HG03378 (cell line): ENCODE measurements around the gene DNAJC15.

Source experiments
- ATAC-seq: cut with Tn5 transposase; IDR thresholded peaks from one replicate; pipeline ENCODE4 v1.9.1; 2021; ENCODE audit warnings: mild to moderate bottlenecking, moderate library complexity; ENCODE audit not compliant: unreplicated experiment

The DNAJC15 gene

DNA sequence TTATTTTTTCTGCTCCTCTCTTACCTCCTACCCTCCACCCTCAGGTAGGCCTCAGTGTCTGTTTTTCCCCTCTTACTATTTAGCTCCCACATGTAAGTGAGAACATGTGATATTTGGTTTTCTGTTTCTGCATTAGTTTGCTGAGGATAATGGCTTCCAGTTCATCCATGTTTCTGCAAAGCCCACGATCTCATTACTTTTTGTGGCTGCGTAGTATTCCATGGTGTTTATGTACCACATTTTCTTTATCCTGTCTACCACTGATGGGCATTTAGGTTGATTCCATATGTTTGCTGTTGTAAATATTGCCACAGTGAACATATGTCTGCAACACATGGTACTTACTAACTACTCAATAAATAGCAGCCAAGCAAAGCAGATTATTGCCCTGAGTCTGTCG, 56.8 kb downstream of the DNAJC15 start:
- no peak for ATAC-seq

DNA sequence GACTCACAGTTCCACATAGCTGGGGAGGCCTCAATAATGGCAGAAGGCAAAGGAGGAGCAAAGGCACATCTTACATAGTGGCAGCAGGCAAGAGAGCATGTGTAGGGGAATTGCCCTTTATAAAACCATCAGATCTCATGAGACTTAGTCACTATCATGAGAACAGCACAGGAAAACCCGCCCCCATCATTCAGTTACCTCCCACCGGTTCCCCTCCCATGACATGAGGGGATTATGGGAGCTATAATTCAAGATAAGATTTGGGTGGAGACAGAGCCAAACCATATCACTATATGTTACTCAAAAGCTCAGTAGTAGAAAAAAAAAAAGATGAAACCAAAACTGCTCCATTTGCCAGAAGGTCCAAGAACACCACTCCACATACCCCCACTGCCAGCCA, 58.5 kb downstream of the DNAJC15 start:
- ATAC-seq: no peak

DNA sequence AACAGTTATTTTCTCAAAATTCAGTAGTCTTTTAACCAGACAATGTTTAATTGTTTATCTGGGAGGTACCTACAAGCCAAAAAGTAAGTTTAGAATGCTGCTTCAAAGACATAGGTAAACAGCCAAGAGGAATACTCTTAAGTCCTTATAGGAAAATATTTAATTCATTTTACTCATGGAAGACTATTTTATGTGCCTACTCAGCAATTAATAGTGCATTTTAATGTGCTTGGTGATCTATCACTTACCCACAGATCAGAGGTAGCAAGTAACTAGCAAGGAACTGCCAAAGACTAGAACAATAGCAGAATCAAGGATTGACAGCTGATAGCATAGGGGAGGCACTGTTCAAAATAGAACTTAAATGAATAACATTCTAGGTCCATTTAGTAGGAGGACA, 60.4 kb downstream of the DNAJC15 start:
- no peak for ATAC-seq

DNA sequence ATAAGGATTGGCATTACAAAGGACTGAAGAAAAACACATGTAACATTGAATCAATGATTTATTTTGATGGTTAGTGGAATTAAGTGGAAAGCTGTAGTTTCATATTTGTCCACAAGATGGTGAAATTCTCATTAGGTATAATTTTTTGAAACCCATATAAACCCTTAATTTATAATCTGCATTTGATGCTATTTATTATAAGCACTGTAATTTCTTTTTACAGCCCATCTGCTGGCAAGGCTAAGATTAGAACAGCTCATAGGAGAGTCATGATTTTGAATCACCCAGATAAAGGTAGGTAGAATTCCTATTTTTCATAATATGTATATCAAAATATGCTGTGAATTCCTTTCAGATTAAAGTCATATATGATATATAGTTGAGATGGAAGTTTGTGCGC, 62.2 kb downstream of the DNAJC15 start:
- ATAC-seq: no peak

DNA sequence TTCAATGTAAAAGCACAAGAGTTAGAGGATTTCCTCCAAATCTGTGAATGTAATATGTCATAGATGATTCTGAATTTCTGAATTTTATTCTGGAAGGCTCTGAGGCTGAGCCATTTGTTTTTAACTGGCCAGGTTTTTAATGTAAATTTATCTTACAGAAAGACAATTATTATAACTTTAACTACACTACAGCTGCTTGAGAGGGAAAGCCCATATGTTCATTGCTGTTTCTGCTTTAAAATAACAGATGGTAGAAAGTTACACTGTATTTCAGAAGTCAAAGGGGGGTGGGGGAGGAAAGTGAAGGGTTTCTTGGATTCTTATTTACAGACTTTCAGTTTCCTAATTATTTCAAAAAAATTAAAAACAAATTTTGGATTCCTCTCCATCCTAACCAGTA, 62.8 kb downstream of the DNAJC15 start:
- ATAC-seq: no peak

DNA sequence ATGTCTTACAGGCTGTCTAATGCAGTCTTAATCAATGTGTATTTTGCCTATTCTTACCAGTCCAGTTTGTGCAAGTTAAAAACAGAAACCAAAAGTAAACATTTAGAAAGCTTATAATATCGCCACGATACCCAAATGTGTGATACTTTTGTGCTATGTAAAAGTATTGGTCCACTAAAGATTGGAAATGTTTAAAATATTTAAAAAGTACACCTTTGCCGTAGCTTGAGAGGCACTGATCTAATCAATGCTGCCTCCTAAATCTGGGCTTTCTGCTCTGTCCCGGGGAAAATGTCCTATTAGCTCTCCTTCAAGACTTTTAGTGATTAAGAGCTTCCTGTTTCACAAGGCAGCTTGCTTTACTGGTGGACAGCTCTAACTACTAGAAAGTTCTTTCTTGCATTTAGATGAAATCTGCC, 64.7 kb downstream of the DNAJC15 start:
- no peak for ATAC-seq

DNA sequence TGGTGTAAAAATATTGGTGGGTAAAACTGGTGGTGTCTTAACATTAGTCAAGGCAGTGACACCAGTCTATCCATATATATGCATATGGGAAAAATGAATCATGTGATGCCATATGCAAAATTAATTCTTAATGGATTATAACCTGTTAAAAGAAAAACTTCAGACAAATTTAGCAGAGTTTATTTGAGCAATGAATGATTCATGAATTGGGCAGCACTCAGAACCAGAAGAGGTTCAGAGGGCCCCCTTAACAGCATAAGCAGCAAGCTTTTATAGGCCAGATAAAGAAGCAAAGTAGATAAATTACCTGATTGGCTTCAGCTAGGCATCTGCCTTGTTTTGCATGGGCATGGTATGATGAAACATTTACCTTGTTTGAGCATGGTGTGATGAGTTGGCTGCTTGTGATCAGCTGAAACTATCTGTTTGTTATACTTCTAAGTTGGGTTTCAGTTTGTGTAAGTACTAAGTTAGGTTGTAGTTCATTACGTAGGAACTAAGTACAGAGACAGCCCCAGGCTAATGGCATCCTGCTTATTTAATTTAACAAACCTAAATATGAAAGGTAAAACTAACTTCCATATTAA, 66.6 kb downstream of the DNAJC15 start:
- no peak for ATAC-seq

DNA sequence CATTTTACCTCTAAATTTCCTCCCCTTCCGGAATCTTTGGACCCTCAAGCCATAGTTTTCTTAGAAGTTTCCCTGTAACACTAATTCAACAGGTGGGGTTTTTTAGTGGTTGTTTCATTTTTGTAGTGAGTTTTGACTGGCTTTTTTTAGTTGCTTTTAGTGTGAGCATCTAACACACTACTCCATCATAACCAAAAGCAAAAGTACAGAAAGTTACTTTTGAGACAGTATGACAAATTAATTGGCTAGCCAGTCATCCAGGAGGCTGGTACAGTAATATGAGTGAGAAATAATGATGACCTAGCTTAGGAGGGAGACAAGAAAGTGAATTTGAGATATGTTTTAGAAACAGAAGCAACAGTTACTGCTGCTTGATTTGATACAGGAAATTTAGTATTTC, 71.5 kb downstream of the DNAJC15 start:
- ATAC-seq: peak; percentile 90

DNA sequence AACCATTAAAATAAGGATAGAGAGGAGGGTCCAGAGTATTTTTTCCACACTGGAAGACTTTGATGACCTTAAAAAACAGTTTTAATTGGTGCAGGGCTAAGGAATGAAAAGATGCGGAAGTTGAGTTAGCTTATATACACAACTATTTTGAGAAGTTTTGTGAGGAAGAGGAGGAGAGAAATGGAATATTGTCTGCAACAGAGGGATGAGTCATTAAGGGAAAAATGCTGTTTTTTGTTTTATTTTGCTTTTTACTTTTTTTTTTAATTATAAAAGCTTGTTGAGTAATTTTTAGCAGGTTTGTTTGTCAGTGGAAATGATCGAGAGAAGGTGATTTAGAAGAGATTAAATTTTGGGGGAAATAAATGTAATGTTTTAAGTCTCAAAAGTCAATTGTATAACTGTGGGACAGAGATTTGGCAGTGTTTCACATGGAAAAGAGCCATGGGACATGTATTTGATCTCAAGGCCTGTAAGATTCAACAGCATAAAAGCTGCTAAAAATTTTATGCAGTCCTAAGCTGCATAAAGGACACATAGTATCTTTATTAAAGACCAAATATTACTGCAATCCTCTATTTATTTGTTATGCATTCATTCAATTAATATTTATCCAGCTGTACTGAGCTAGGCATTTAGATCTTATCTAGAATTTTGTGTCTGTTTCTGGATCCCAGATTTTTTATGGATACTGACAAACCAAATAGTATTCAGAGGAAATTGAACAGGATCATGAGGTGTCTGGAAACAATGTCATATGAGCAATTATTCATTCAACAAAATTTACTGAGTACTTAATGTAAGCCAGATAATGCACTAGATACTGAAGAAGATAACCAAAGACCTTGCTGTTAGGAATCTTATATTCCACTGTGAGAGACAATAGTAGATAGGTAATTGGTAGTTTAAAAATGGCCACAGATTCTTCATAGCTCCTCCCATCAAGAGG, 72.7 kb downstream of the DNAJC15 start:
- no peak for ATAC-seq

DNA sequence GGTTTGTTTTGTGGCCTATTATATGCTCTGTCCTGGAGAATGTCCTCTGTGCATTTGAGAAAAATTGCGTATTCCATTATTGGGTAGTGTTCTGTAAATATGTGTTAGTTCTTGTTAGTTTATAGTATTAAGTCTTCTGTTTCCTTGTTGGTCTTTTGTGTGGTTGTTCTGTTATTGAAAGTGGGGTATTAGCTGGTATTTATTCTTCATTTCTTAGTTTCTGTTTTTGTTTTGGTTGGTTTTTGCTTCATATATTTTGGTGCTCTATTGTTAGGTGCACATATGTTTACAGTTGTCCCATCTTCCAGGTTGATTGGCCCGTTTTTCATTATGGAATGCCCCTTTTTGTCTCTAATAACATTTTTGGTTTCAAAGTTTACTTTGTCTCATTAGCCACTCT, 77.3 kb downstream of the DNAJC15 start:
- no peak for ATAC-seq

DNA sequence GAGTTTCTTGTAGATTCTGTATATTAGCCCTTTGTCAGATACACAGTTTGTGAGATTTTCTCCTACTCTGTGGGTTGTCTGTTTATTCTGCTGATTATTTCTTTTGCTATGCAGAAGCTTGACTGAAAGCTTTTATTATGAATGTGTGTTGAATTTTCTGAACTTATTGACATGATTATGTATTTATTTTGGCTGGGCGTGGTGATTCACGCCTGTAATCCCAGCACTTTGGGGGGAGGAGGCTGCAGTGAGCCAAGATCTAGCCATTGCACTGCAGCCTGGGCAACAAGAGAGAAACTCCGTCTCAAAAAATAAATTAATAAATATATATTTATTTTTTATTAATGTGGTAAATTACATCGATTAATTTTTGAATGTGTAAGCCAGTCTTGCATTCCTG, 78.9 kb downstream of the DNAJC15 start:
- no peak for ATAC-seq

DNA sequence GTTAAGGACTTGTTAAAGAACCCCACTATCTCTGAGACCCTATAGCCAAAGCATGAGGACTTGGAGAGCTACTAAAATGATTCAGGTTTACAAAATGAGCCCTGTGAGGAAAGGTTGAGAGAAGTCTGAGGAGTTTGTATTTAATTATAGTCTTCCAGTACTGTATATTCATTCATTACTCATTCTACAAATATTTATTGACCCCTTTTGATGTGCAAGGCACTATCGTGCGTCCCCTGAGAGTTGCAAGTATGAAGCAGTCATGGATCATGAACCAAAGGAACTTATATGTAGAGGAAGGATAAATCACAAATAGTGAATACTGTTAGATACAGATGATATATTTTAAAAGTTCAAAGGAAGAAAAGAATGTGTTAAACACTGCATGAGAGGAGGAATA, 84.4 kb downstream of the DNAJC15 start:
- ATAC-seq: no peak

DNA sequence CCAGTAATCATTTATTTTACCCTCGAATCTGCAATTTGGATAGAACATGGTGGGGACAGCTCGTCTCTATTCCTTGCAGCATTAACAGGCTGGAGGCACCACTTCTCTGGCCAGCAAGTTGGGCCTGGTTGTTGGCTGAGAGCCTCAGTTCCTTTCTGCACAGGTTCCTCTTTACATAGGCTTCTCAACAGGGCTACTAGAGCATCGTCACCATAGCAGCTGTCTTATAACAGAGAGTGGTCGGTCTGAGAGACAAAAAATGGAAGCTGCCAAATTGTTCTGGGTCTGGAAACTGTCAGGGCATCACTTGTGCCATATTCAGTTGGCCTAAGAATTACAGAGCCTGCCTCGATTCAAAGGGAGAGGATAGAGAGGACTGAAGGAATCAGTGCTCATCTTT, 86.7 kb downstream of the DNAJC15 start:
- no peak for ATAC-seq

DNA sequence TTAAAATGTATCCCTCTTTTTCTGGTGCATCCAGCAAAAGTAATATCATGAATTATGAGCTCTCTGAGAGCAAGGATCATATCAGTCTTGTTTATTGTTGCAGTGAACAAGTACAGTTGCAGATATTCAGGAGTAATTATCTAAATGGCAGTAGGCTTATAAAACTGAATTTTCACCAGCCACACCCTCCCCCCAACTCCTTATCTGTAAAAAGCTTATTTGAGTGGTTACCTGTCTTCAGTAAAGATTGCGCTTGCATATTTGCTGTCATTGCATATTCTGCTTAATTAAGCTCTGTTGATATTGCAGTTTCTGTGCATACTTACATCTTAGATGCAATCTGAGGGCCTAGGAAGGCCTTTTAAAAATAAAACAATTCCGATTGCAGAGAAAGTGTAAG, 87.3 kb downstream of the DNAJC15 start:
- no peak for ATAC-seq

DNA sequence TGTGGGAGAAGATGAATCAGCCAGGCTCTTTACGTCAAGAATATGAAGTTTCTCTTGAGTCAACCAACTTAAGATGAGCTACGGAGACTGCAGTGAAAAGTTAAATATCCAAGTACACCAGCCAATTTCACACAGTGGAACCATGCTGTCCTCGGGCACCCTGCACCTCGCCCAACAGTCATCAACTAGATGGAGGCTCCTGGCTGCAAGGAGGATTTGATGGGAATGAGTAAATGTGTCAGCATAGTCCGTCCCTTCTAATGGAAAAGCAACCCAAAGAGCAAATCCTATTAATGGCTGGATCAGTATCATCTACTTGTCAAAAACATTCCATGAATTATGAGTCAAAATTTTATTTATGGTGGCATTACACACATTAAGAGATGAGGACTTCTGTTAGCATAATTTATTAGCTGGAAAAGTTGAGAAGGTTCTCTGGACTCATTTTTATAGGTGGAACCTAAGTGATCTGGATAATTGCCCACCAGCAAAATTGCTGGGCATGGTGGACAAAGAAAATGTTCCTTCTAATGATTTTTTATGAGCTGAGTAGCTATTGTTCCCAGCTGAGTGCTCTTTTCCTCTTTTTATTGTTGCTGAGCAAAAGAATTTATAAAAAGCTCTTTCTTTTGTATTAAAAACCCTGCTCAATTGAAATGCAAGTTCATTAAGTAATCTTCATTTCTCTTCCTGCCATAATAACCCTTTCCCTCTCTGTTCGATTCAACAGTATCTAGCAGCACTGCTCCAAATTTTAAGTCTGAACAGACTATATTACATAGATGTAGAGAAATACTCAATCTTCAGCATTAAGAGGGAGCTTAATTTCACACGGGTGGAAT, 88.4 kb downstream of the DNAJC15 start:
- no peak for ATAC-seq

DNA sequence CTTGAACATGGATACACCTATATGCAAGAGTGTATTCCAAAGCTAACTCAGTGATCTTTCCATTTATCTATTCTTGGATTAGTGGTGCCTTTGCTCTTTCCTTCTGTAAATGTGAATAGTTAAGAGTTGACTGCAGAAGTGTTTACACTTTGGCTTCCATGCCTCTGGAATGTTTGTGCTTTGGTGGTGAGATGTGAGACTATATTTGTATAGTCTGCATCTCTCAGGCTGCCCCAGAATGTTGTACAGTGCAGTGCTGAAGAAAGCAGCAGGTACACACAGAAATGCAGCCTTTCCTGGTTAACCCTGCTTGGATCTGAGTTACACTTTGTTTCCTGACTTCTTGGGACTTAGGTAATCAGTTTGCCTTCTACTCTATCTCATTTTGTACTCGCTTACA, 90.2 kb downstream of the DNAJC15 start:
- no peak for ATAC-seq

DNA sequence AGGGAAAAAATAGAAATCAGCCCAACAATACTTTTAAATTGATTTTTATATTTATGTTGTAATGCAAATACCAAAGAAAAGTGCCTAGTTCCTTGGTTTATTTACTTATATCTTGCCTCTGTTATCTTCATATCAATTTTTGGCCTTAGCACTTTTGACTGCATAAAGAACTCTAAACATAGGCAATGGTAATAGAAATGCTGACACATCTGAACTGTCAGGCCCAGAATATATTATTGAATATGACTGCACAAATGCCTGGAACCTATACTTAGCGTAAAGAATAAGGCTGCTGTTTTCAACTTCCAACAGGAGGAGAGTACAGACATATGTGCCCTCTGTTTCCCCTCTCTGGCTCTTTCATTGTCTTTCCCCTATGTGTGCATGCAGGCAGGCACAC, 91.1 kb downstream of the DNAJC15 start:
- ATAC-seq: no peak

DNA sequence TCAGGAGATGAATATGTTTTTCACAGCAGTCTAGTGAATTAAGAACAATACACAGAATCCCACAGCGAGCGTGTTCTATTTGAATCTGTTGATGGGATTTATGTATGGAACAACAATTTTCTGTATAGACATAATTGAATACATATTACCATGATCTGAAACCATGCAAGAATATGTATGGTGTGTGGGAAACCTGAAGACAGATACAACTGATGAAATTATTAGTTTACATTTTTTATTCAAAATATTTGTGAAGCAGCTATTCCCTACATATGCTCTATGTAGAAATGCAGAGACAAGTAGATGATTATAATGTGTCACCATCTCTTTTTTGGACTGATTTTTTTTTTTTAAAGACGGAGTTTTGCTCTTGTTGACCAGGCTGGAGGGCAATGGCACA, 91.8 kb downstream of the DNAJC15 start:
- ATAC-seq: no peak

DNA sequence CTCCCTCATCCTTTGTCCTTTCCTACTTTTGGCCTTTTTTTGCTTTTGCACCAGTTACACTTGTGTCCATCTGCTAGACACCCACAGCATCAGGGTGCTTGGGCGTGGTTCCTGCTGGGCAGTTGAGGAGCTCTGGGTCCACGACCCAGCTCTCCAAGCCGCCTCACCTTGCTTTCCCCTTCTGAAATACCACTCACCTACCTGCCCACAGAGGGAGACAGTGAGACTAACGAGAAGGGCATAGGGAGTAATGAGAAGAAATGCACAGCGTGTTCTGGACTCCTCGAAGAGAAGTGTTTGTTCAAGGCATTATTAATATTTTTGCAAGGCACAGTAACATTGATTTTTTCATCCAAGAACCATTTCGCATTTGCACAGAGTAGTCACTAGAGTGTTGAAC, 92.9 kb downstream of the DNAJC15 start:
- no peak for ATAC-seq

DNA sequence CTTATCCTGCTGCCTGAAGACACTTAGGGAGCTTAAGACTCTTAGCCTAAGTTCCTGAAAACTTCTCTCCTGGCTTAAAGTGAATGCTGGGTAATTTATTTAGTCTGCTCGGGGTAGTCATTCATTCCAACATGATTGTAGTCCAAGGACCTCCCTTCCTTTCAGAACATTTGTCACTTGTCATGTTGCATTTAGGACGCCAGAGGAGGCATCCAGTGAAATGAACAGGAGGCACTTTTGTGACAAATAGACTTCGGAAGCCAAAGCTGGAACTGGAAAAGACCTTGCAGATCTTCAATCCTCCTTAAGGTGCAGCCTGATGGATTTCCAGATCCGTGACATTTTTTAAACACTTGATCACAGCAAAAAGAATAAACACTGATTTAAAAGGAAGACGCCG, 95.1 kb downstream of the DNAJC15 start:
- ATAC-seq: no peak

DNA sequence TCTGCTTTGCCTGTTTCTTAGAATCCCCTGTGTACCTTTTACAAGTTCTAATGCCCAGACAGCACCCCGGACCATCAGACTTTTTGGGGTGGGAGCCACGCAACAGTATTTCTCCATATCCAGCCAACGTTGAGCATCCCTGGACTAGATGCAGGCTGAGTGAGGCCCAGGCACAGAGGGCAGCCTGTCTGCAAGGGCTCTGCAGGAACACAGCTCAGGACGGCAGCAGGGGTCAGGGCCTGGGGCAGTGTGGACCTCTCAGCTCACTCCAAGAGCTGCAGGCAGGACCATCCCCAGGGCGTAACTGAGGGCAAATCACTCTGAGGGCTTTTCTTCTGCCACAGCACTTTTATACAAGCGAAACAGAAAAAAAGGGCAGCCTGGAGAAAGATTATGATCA, 95.8 kb downstream of the DNAJC15 start:
- no peak for ATAC-seq

DNA sequence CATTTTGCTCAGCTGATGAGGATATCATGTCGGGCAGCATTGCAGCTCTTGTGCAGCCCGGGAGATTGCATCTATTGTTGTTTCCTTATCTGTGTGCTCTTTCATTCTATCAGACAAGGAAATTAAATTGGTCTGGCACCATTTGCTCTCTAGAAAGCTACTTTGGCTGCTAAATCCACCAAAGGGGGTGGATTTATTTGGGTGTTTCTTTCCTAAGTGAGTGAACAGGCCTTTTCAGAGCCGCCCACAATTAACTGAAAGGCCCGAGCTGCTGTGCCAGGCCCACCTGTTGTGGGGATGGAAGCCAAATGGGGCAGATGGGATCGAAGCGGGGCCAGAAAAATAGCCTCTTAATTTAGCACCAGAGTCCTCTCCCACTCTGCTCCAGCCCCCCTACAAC, 99.4 kb downstream of the DNAJC15 start:
- no peak for ATAC-seq
